ENCODE measurements around the gene MPIG6B.

The MPIG6B gene

DNA sequence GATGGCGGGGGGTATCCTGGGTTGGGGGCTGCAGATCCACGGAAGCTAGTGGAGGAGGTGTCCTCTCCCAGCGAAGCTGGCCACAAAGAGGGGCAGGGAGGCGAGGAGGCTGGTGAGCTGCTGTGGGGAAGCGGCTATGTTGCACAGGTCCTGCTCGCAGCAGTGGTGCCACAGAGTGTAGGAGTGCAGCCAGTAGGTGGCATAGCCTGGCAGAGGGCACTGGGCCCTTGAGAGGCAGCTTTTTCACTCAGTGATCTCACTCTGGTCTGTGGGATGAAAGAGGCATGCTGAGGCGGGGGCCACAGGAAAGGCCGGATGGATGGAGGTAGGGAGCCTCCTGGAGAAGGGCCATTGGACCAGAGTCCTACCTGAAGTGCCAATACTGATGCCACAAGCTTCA, 10.9 kb upstream of the MPIG6B start:
- TF ChIP-seq, protein P1, sequence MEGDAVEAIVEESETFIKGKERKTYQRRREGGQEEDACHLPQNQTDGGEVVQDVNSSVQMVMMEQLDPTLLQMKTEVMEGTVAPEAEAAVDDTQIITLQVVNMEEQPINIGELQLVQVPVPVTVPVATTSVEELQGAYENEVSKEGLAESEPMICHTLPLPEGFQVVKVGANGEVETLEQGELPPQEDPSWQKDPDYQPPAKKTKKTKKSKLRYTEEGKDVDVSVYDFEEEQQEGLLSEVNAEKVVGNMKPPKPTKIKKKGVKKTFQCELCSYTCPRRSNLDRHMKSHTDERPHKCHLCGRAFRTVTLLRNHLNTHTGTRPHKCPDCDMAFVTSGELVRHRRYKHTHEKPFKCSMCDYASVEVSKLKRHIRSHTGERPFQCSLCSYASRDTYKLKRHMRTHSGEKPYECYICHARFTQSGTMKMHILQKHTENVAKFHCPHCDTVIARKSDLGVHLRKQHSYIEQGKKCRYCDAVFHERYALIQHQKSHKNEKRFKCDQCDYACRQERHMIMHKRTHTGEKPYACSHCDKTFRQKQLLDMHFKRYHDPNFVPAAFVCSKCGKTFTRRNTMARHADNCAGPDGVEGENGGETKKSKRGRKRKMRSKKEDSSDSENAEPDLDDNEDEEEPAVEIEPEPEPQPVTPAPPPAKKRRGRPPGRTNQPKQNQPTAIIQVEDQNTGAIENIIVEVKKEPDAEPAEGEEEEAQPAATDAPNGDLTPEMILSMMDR (IDR thresholded peaks at IDR 0.05; ENCODE audit: control extremely low read depth, extremely low read depth, low read depth, missing control alignments) = no peak
- CTCF ChIA-PET = interaction anchor here (1.5 to 4.3 kb wide), 3 partner anchors 13 to 57 kb away, joined by 5 to 14 read pairs (median 5); partner anchors contain the start of gene DDAH2
- POLR2A ChIA-PET = interaction anchor here (0.8 kb wide), 1 partner anchor 13 kb away, joined by 5 read pairs; no protein-coding TSS in a partner anchor
- DNase-seq (ENCODE audit: extremely low spot score) = no peak

DNA sequence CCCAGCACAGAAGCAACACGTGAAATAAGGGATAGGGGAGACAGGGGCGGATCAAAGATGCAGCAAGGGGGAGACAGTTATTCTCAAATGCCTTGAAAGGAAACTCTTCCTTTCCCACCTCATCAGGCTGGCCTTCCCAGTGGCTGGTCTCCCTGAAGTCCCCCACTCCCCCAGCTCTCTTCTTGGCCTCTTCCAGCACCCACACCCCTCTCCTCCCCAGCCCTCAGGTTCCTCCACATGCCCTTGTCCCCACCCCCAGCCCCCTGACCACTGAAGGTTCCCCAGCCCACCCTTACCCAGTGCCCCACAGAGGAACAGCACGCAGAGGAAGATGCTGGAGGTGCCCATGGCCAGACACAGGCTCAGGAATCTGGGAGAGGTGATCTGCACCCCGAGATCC, 9.7 kb upstream of the MPIG6B start:
- no peak for DNase-seq (ENCODE audit: extremely low spot score)
- TF ChIP-seq, protein P1 (IDR thresholded peaks at IDR 0.05; ENCODE audit: control extremely low read depth, extremely low read depth, low read depth, missing control alignments) = no peak
- ChIA-PET POLR2A (no interaction called here), CTCF (interaction anchor here (1.0 to 3.1 kb wide), 5 partner anchors 10 to 25 kb away, joined by 4 to 21 read pairs (median 7); partner anchors contain the start of genes ABHD16A, DDAH2 and MPIG6B)

DNA sequence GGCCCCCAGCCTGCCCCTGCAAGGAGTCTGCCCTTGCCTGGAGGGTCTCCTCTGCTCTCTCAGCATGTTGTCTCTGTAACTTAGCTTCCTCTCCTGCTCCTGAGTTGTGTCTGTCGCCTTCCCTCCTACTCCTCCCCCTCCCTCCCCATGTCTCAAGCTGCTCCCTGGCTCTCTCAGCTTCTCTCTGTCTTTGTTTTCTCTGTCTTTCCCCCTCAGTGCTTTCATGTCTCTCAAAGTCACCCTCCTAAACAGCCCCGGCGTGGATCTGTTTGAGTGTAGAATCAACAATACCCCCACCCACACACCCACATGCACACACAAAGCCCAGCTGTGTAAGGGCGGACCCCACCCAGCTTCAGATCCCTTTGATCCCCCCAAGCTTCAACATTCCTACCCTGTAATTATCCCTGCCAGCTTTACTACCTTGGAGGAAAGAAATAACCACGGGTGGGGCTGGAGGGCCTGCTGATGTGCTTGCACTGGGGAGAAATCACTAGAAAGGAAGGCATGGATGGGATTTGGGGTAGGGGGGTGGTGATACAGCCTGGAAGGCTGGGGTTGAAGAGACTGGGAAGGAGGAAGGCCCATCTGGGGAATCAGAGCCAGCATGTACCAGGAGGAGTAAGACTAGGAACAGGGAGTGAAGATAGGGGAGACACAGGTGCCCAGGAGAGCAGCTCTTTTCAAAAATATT, 9.0 kb upstream of the MPIG6B start:
- ChIA-PET POLR2A (no interaction called here), CTCF (interaction anchor here (0.9 to 3.1 kb wide), 6 partner anchors 10 to 238 kb away, joined by 3 to 21 read pairs (median 6); partner anchors contain the start of genes ABHD16A, DDAH2 and MPIG6B)
- no peak for DNase-seq (ENCODE audit: extremely low spot score)
- TF ChIP-seq, protein P1 (IDR thresholded peaks at IDR 0.05; ENCODE audit: control extremely low read depth, extremely low read depth, low read depth, missing control alignments) = no peak

DNA sequence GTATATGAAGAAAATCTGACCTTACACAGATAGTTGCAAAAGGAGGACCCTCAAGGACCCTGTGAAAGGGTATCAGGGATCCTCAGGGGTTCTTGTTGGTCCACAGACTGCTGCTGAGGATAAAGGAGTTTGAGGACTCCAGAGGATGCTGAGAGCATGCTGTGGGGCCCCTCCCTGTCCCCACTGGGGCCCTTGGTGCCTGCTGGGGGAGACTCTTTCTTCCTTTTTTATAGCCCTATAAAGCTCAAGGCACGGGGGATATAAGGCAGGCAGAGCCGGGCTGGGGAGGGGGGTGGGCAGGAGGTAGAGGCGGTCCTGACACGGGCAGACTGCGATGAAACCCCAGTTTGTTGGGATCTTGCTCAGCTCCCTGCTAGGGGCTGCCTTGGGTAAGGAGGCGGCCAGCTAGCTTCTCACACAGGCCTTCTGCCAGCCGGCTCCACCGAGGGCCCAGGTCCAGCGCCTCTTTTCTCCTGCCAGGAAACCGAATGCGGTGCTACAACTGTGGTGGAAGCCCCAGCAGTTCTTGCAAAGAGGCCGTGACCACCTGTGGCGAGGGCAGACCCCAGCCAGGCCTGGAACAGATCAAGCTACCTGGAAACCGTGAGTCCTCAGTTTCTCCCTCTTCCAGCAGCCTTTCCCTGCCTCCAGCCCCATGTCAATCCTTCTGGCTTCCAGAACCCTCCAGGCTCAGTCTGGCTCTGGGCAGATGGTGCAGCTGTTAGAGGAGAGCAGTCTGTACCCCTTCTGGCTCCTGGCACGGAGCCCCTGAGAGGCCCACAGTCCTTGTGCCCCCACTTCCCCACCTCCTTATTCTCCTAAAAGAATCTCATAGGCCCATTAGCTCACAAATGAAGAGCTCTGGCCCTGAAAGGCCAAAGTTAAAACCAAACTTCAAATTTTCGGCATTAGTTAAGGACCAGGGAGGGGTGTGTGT, 7.9 kb upstream of the MPIG6B start, which contains the start of gene LY6G6D:
TSS of gene LY6G6D (plus strand) at position 327 of the 937 bp plus-strand sequence. CDS start at position 335, 8 bp downstream.
- ChIA-PET POLR2A (no interaction called here), CTCF (interaction anchor here (0.9 to 3.1 kb wide), 7 partner anchors 8 to 237 kb away, joined by 3 to 21 read pairs (median 3); partner anchors contain the start of genes ABHD16A, ATP6V1G2, DDAH2 and MPIG6B)
- TF ChIP-seq, protein P1 (IDR thresholded peaks at IDR 0.05; ENCODE audit: control extremely low read depth, extremely low read depth, low read depth, missing control alignments) = no peak
- no peak for DNase-seq (ENCODE audit: extremely low spot score)

DNA sequence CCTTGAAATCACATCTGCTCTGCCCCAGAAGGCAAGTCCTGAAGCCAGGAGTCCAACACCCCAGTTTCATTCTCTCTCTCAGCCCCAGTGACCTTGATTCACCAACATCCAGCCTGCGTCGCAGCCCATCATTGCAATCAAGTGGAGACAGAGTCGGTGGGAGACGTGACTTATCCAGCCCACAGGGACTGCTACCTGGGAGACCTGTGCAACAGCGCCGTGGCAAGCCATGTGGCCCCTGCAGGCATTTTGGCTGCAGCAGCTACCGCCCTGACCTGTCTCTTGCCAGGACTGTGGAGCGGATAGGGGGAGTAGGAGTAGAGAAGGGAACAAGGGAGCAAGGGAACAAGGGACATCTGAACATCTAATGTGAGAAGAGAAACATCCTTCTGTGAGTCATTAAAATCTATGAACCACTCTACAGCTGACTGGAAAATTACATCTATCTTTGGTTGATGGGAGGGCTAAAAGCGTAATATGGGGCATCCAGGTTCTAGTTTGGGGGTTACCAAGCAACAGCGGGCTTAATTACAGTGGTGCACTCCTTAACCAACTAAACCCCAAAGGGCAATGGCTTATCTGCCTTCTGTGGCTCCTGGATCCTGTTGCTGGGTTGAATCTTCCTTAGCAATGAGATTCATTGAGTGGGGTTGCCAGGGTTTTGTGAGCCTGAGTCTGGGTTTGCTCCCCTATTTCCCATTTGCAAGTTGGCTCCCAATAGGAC, 5.5 kb upstream of the MPIG6B start:
- CTCF ChIA-PET = no interaction called here
- TF ChIP-seq, protein P1 (IDR thresholded peaks at IDR 0.05; ENCODE audit: control extremely low read depth, extremely low read depth, low read depth, missing control alignments) = no peak
- POLR2A ChIA-PET = interaction anchor here (0.6 kb wide), 1 partner anchor 118 kb away, joined by 10 read pairs; no protein-coding TSS in a partner anchor
- DNase-seq (ENCODE audit: extremely low spot score) = no peak
